ENCODE results near the gene AGBL4.
"Not testable (repeated sequence)": the region's sequence is repeated elsewhere in the genome, so short reads cannot be mapped to it uniquely, and the experiment has no call there.

AGBL4 gene

DNA sequence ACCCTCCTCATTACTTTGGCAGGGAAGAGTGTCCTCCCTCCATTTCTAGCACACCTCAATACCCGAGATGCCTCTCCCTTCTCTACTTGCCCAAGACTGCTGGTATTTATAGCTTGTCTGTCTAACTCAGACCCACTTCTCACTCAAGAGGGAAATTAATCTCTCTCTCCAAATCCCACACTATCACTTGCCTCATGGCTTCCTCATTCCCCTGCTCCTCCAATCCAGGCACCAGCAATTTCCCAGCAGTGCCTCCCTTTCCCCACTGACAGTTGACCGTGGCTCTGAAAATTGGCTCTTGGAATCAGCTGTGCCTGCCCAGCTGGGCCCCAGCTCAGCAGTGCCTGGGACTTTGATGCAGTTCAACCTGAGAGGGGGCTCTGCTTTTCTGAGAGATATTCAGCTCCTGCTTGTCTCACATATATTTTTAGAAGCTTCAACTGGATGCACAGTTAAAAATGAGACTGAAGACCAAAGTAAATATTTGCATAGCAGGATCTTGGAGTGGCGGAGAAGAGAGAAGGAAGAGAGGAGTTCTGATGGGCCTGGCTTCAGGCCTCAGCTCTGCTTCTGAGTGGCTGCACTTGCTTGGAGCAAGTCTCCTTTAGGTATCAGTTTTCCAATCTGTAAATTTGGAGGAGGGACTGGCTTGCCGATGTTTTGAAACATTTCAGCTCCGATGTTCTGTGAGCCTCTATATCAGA, 1470.7 kb downstream of the AGBL4 start:
- DNase-seq (ENCODE audit: low read depth, low spot score), result no peak

DNA sequence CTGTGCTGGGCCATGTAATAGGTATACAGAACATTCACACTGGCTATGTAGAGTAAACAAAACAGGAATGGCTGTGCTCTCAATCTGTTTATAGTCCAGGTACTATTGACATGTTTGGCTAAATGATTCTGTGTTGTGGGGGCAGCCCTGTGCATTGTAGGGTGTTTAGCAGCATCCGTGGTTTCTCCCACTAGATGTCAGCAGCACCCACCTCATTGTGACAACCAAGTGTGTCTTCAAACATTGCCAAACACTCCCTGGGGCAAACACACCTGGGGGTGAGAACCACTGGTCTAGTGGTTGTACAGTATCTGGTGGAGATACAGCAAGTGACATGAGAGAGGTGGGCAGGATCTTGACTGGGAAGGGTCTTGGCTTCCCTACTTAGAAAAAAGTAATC, 1471.3 kb downstream of the AGBL4 start:
- DNase-seq (ENCODE audit: low read depth, low spot score), result no peak

DNA sequence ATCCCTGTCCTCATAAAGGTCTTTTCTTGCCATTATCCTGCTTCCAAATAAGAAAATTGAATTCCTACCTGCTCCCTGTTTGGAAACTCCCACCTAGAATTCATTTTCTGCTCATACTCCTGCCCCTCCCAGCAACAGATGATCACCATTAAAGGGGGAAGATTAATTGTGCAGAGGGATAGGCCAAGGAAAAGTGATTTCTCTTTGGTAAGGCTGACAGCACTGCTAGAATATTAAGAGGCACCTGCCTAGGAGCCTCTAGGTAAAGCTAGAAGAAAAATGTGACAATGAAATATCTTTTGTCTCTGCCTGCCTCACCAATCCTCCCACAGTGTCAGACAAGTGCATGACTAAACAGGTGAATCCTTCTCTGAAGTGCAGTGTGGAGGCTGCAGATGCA, 1474.8 kb downstream of the AGBL4 start:
- DNase-seq (ENCODE audit: low read depth, low spot score), result no peak

DNA sequence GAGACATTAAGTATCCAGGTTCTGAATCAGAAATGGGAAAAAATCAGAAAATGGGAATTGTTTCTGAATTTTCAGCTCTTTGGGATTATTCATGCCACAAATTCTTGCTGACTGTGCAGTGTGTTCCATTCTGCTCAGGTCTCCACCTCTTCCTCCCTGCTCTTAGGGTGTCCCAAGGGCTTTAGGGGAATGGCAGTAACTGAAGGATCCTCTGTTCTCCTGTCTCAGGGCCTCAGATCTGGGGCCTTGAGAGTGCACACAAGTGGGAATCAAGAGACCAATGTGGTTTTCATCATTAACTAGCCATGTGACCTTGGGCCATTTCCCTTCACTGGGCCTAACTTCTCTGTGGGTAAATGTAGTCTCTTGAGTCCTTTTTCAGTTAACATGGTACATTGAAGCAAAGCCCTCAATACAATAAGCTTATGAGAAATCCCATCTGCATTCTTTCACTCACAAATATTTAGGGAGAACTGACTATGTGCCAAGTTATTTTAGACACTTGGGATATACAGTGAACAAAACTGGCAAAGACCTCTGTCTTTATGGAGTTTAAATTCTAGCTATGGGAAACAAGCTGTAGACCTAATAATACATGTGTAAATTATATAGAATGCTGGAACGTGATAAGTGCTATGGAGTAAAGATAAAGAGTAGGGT, 1476.1 kb downstream of the AGBL4 start:
- DNase-seq (ENCODE audit: low read depth, low spot score), result no peak

DNA sequence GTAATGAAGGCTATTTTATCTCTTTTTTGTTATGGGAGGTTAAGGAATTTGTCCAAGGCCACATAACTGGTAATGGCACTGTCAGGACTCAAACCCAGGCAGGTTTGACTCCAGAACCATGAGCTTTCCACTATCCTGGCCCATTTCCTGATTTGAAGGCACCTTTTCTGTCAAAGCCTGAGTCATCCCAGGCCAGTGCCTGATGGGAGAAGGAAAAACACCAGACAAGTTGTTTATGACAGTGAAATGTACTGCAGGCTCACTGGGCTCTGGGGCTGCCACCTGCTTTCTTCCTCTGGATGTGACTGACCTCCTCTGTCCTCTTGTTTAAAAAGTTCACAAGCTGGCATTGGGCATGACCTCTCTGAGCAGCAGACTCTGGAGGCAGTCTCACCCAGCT, 1479.9 kb downstream of the AGBL4 start:
- DNase-seq (ENCODE audit: low read depth, low spot score), result no peak

DNA sequence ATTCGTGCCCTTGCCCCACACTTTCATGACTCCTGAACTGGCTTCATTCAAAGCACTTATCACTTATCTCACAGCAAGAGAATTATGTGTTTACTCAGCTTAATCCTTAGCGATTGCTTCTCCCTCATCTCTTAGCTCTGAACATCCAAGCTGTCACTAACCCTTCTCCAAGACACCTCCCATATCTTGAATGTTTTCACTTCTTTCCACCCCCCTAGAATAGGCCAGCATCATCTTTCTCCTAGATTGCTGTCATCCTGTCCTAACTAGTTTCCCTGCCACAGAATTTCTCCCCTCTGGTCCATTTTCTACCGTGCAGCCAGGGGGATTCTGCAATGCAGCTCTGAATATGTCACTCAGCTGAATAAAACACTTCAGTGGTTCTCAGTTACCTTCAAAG, 1483.2 kb downstream of the AGBL4 start:
- no peak for DNase-seq (ENCODE audit: low read depth, low spot score)

DNA sequence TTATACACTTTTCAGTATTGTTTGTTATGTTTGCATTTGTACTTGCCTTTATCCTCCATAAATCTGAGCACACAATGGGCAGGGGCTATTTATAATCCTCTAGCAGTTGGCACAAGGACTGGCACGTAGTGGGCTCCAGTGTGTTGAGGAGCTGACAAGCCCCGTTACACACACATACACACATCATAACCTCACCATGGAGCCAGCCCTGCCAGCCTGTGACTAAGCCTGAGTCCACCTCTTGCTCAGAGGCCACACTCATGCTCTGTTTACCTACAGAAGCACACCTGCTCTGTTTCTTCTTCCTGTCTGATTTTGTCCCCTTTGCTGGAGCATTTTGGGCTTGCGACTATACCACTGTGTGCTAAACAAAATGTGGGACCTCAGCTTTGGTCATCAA, 1487.3 kb downstream of the AGBL4 start:
- DNase-seq (ENCODE audit: low read depth, low spot score), result no peak

DNA sequence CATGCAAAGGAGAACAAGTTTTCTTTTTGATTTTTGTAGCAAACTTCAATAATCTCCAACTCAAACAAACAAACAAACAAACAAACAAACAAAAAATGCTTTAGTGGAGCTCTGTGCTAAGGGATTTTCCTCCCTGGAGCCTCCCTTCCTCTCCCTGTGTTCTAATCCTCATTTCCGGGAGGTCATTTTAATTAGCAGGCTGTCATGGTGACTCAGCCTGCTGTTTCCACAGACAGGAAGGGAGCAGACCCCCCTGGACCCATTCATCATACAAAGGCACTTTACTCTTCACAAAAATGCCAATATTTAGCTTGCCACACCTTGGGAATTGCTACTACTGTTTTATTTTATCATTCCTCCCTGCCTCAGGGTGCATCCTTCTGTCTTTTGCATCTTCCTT, 1490.8 kb downstream of the AGBL4 start:
- DNase-seq (ENCODE audit: low read depth, low spot score), result no peak

DNA sequence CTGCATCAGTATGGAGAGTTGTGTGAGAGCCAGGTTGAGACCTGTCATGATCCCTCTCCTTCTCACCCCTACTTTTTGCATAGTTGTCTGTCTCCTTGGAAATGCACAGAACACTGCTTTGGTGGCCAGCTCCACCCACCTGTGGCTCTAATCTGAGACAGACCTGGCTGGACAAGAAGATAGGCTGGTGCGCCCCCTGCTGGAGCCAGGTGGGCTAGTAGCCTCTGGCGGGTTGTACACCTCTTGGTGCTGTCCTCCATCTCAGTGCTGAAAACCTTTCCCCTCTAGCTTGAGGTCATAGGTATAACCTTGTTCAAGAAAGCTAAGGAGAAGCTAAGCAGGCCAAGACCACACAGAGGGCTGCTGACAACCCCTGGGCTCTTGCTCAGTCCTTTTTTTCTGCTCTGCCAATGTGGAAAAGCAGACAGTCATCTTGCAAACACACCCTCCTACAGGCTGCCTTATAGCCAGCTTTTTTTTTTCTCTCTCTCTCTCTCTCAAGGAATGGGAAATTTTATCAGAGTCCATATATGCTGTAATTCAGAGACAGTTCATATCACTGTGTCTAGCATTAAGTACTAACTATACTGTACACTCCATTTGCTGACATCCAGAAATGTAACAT, 1492.9 kb downstream of the AGBL4 start:
- no peak for DNase-seq (ENCODE audit: low read depth, low spot score)

DNA sequence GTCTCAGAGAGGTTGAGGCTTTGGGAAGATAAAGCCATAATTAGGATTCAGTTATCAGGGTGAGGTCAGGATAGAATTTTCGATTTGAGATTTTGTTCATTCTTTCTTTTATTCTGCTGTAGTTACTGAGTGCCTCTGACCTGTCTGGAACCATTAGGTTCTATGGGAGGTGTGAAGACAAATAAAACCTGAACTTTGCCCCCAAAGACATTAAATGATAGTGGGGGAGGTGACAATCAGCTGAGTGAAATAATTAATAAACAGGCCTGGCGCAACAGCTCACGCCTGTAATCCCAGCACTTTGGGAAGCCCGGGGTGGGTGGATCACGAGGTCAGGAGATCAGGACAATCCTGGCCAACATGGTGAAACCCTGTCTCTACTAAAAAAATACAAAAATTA, 1496.7 kb downstream of the AGBL4 start:
- DNase-seq (ENCODE audit: low read depth, low spot score), result no peak

DNA sequence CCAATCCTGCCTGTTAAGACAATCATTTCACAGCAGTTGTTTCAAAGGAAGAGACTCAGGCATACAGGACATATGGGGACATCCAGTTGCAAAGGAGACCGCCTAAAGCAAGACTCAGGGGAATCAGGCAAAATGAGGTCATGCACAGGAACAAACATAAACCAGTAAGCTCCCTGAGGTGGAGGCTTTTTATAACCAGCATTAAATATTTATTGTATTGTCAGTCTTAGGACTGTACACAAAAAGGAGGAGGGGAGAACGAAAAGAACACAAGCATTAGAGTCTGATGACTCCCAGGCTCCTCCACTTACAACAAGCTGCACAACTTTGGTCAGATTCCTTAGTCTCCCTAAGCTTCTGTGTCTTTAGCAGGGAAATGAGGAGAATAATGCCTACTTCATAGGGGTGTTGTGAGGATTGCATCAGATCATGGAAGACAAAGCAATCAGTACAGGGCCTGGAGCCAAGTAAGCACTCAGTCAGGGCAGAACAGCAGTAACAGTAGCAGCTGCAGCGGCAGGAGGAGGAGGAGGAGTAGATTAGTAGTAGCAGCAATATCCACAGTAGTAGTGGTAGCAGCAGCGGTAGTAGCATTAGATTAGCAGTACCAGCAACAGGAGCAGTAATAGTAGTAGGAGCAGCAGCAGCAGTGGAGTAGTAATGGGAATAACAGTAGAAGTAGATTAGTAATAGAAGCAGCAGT, 1497.6 kb downstream of the AGBL4 start:
- no peak for DNase-seq (ENCODE audit: low read depth, low spot score)

DNA sequence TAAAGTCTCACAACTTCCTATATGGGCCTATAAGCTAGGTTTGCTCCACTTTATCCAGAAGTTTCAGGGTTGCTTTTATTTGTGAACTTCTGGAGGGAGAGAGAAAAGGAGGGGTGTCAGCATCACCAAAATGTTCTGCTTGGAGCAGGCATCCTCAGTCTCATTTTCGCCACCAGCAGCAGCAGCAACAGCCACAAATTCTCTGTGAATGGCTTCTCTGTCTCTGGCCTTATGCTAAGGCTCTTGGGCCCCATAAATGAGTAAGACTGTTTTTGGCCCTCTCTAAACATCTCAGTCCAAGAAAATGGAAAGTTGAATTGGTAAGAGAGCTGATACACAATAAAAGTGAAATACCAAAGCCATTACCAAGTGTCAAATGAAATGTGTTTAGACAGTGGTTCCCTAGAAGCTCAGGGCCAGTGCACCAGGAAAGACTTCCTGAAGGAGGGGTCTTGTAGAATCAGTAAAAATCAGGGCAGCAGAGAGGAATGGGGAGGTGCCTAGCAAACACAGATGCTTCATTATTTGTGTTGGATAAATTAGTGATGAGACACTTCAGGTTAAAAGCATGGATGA, 1498.8 kb downstream of the AGBL4 start:
- DNase-seq (ENCODE audit: low read depth, low spot score), result no peak

DNA sequence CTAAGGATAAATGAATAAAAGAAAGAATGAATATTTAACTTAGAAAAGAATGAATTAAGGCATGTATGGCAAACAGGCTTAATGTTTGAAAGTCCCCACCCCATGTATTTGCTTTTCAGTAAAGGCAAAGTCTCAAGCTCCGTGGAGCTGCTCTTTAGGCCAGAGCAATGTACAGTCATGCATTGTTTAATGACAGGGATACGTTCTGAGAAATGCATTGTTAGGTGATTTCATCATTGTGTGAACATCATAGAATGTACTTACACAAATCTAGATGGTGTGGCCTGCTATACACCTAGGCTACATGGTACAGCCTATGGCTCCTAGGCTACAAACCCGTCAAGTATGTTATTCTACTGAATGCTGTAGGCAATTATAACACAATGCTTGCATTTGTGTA, 1500.2 kb downstream of the AGBL4 start:
- no peak for DNase-seq (ENCODE audit: low read depth, low spot score)

DNA sequence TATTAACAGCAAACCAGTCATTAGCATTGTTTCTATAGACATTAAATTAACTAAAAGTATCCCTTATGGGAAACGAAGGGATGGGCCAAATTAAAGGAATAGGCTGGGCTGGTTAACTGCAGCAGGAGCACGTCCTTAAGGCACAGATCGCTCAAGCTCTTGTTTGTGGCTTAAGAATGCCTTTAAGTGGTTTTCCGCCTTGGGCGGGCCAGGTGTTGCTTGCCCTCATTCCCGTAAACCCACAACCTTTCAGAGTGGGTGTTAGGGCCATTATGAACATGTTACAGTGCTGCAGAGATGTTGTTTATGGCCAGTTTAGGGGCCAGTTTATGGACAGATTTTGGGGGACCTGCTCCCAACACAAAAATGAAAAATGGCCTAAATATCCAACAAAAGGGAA, 1503.9 kb downstream of the AGBL4 start:
- not testable (repeated sequence) for DNase-seq (ENCODE audit: low read depth, low spot score)

DNA sequence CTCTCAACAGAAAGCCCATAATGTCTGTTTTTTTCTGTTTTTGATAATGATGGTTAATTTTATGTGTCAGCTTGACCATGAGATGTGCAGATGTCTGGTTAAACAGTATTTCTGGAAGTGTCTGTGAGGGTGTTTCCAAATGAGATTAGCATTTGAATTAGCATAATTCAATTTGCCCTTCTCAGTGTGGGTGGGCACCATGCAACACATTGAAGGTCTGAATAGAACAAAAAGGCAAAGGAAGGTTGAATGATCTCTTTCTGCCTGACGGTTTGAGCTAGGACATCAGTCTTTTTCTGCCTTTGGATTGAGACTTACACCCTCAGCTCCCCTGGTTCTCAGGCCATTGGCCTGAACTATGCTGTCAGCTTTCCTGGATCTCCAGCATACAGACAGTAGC, 1516.9 kb downstream of the AGBL4 start:
- no peak for DNase-seq (ENCODE audit: low read depth, low spot score)

DNA sequence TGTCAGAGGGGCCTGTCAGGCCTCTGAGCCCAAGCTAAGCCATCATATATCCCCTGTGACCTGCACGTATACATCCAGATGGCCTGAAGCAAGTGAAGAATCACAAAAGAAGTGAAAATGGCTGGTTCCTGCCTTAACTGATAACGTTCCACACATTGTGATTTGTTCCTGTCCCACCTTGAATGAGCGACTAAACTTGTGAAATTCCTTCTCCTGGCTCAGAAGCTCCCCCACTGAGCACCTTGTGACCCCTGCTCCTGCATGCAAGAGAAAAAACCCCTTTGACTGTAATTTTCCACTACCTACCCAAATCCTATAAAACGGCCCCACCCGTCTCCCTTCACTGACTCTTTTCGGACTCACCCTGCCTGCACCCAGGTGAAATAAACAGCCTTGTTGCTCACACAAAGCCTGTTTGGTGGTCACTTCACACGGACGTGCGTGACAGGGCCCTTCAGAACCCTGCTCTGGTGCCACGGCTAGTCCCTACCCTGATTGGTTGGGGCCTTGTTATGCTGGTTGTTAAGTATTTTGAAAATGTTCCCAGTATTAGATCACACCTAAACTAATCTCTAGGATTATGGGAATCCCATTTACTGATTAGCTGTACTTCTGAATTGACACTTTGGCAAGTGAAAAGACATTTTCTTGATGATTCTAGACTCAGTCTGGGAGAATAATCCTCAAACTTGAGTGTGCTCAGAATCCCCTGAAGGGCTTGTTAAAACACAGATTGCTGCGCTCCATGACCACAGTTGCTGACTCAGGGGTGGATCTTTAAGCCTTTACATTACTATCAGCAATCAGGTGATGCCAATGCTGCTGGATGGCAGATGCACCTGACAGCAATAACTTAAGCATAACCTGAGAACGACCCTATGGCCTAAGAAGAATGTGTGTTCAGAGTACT, 1523.0 kb downstream of the AGBL4 start:
- no peak for DNase-seq (ENCODE audit: low read depth, low spot score)

DNA sequence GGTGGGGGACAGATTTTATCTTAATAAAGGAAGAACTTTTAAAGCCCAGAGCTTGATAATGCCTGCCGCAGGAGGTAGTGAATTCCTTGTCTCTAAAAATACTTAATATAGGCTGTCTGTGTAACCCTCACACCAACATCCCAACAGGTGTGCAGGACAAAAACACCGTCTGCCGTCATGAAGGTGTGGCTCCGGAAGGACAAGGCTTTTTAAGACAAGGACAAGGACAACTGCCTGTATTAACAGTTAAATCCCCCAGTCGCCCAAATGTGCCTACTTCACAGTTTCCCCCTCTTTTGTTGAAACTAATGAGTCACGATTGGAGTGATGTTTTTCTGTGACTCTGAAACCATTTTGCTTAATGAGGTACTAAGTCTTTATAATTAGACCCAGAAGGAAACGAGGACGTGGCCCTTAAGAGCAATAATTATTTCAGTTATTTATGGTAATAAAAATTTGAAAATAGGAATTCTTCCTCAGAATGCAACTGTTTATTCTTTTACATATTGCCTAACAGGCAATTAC, 1524.5 kb downstream of the AGBL4 start:
- DNase-seq (ENCODE audit: low read depth, low spot score), result no peak

DNA sequence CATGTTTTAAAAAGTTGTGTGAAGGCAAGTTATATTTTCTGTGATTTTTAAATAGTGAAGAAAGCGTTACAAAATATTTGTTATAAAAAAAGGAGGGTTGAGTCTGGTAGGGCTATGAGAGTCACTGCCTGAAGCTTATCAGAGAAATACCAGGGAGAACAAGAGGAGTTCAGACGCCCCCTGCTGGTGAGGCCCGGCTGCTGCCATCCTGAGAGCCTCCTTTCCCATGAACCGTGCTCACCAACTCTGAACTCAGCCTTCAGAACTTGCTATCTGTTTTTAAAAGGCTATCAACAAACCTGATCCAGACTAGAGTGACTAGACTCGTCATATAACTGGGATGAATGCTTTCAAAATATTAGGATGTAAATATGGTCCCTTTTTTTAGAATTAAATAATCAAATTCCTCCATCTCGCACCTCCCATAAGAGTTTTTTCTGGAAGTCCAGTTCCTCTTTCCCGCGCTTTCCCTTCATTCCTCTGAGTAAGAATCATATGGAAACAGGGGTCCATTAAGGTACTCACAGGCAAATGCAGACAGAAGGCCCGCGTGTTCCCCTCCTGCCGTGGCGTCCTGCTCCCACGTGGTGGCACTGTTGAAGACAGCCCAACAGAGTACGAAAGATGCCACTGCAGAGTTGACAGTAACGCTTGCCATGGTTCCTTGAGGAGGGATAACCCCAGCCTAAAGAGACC, 1525.5 kb downstream of the AGBL4 start:
- DNase-seq (ENCODE audit: low read depth, low spot score), result peak; percentile 50

DNA sequence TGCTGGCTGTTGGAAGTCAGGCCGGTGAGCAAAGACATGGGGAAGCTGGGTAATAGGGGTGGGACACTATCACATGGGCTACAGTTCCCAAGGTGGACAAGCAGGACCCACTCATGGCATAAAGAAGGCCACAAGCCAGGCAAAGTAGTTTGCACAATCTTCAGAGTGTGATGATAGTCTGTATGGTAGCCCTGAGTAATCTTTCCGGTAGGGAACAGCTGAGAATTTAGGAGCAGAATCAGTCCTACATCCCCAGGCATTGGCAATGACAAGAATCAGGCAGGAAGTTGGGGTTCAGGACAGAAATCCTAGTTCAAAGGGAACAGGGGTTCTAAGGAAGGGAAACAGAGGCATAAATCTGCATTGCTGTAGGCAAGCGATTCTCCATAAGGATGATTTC, 1527.8 kb downstream of the AGBL4 start:
- DNase-seq (ENCODE audit: low read depth, low spot score), result no peak

DNA sequence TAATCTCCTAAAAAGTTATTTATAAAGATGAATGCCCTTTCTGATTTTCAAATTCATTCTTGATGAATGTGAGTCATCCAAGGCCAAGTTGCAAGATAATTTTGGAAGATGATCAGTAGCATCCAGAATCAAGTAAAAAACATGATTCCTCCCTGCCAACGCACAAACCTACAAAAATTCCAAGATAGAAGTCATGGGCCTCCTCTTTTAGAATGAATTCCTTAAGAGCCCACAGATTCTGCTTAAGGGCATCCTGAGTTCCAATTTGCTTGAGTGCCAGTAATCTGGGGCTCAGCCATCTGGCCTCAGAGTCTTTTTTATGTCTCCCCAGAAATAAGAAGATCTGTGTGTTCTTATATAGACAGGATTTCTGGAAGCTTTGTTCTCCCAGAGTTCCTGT, 1528.6 kb downstream of the AGBL4 start:
- DNase-seq (ENCODE audit: low read depth, low spot score), result no peak
